SKM-1 treated with dmso at 0.1 percent for 144 hours (cell line): ENCODE measurements around the gene COA3.
A peak's percentile ranks its signal among the peaks of the same experiment; 100 is the strongest.

Experiments
- DNase-seq: peaks from one replicate; lab custom pipeline; 2025; ENCODE audit not compliant: unreplicated experiment; lab: John Stamatoyannopoulos, UW

Gene COA3

GRCh38 chr17:42754782-42755181, 43.7 kb downstream of the COA3 start:
- no peak for DNase-seq

- no peak for DNase-seq
Observed at GRCh38 chr17:42751628-42752027, 46.9 kb downstream of the COA3 start.

GRCh38 chr17:42750739-42751344, 47.7 kb downstream of the COA3 start:
- peak; percentile 28 for DNase-seq

- no peak for DNase-seq
Observed at GRCh38 chr17:42748908-42749798, 49.4 kb downstream of the COA3 start.

GRCh38 chr17:42748202-42748907, 50.1 kb downstream of the COA3 start:
- no peak for DNase-seq
